Measurements from ENCODE around the gene ULK4.

- TF ChIP-seq CTCF (IDR thresholded peaks at IDR 0.05): no peak
- TF ChIP-seq POLR2A (IDR thresholded peaks at IDR 0.05): no peak
Measured at GRCh38 chr3:41327718-41328117, 634.2 kb downstream of the ULK4 start.

Data from lower leg skin (tissue), 3 donors.